ENCODE measurements around the gene FCN1. TPM values are rescaled to one million over a fixed set of nuclear protein-coding genes. Genes with fewer than 3 reads are reported as not detected.
"Not testable (repeated sequence)": the region's sequence is repeated elsewhere in the genome, so short reads cannot be mapped to it uniquely, and the experiment has no call there.

The FCN1 gene
- total RNA-seq: 1.1 TPM

- no peak for DNase-seq
These were observed at the start of gene FCN1 for GRCh38 chr9:134917431-134918373. TSS of gene FCN1 (minus strand) at chr9:134917912. CDS start at chr9:134917871, 41 bp downstream.

GRCh38 chr9:134966697-134967546 is 49.2 kb upstream of the FCN1 start:
- DNase-seq: no peak

GRCh38 chr9:134966270-134966669 is 48.6 kb upstream of the FCN1 start:
- DNase-seq: no peak

- DNase-seq: no peak
These were observed 48.1 kb upstream of the FCN1 start for GRCh38 chr9:134965851-134966250.

- no peak for DNase-seq
These were observed 47.7 kb upstream of the FCN1 start for GRCh38 chr9:134965411-134965810.

GRCh38 chr9:134964271-134965055 is 46.8 kb upstream of the FCN1 start:
- no peak for DNase-seq

- no peak for DNase-seq
These were observed 45.8 kb upstream of the FCN1 start for GRCh38 chr9:134963546-134963945.

- DNase-seq: no peak
These were observed 45.3 kb upstream of the FCN1 start for GRCh38 chr9:134962973-134963364.

- no peak for DNase-seq
These were observed 44.6 kb upstream of the FCN1 start for GRCh38 chr9:134962065-134962972.

- no peak for DNase-seq
These were observed 43.8 kb upstream of the FCN1 start for GRCh38 chr9:134961331-134962064.

GRCh38 chr9:134960701-134961181 is 43.0 kb upstream of the FCN1 start:
- DNase-seq: no peak

GRCh38 chr9:134959971-134960310 is 42.2 kb upstream of the FCN1 start:
- DNase-seq: no peak

- DNase-seq: no peak
These were observed 41.6 kb upstream of the FCN1 start for GRCh38 chr9:134959126-134959970.

GRCh38 chr9:134957945-134958227 is 40.2 kb upstream of the FCN1 start:
- no peak for DNase-seq

GRCh38 chr9:134957165-134957944 is 39.6 kb upstream of the FCN1 start:
- no peak for DNase-seq

- not testable (repeated sequence) for DNase-seq
These were observed 38.7 kb upstream of the FCN1 start for GRCh38 chr9:134956387-134956786.

GRCh38 chr9:134955801-134956200 is 38.1 kb upstream of the FCN1 start:
- no peak for DNase-seq

- no peak for DNase-seq
These were observed 37.4 kb upstream of the FCN1 start for GRCh38 chr9:134955156-134955555.

- DNase-seq: no peak
These were observed 34.3 kb upstream of the FCN1 start for GRCh38 chr9:134951994-134952393.
